Measurements from ENCODE around the gene LCAT.
"Not testable (repeated sequence)": the region's sequence is repeated elsewhere in the genome, so short reads cannot be mapped to it uniquely, and the experiment has no call there.

LCAT gene

DNA sequence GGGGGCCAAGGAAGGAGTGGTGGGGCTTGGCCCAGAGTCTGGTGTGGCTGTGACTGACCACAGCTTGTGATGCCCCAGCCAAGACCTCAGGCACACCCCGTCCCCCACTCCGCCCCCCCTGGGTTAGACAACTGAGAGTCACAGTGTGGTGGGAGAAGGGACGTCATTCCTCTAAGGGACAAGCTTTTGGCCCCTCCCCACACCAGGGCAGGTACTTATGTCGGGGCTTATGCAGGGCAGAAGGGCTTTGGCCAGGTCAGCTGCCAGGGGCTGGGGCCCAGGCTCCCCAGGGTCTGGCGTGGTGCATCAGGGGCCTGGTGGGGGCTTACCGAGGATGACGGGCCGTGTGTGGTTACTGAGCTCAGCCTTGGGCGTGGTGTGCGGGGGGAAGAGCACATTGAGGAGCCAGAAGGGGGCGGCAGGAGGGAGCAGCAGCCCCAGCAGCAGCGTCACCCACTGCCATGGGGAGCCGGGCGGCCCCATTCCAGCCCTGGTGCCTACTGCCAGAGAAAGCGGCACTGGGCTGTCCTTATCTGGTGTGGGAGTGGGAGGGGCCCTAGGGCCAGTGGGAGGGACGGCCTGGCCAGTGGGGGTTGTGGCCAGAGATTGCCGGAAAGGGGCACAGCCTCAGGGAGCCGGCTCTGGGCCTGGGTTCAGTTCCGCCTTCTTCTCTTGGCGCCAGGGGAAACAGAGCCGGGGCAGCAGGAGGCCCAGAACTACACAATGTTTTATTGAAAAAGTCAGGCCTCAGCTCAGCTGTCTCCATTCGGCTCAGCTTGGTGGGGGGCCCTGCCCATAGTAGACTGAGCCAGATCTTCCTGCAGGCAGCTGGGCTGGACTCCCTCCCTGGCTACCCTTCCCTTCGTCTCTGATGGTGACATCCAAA, at the start of gene LCAT:
TSS of gene LCAT (minus strand) at position 502 of the 886 bp plus-strand sequence. CDS start at position 483, 19 bp downstream.
- no peak for DNase-seq (ENCODE audit: low read depth)

GRCh38 chr16:67993207-67994039, 49.5 kb upstream of the LCAT start:
- DNase-seq (ENCODE audit: low read depth): peak; percentile 51

DNA sequence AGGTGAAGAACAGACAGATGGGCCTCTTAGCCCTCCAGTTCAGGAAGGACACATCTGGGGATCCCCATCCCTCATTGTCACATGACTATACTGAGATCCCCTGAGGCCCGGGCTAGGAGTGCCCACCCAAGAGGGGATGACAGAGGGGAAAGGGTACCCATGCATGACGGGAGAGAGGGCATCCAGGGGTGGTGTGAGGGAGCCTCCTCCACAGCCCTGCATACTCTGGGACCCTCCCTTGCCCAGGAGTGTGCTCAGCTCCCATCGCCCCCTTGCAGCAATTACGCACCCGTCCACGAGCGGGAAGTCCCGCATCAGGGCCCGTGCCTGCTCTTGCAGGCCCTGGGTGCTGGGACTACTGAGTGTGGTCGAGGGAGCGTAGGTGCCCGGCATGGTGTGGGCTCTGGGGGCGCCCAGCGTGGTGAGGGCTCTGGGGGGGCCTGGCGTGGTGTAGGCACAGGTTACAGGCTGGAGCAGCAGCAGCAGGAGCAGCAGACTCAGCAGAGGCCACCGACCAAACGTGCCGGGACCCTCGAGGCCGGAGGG, 48.8 kb upstream of the LCAT start:
- DNase-seq (ENCODE audit: low read depth): no peak

DNA sequence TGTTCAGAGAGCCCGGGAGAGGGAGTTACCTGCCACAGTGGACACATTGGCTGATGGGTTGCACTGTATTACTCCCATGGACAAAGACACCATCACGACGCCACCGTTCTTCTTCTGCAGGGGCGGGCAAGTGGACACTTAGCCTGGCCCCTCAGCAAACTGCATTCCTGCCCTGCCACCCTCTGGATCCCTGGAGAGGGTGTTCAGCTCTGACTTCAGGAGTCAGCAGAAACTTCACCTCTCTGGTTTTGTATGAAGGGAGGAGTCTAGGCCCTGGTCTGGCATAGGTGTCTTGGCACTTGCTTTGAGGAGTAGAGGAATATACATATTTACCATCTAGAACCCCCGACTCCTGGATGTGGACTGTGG, 46.1 kb upstream of the LCAT start:
- DNase-seq (ENCODE audit: low read depth): no peak

GRCh38 chr16:67989322-67990017, 45.5 kb upstream of the LCAT start:
- DNase-seq (ENCODE audit: low read depth): no peak

- no peak for DNase-seq (ENCODE audit: low read depth)
Measured at GRCh38 chr16:67988675-67989074, 44.8 kb upstream of the LCAT start.

DNA sequence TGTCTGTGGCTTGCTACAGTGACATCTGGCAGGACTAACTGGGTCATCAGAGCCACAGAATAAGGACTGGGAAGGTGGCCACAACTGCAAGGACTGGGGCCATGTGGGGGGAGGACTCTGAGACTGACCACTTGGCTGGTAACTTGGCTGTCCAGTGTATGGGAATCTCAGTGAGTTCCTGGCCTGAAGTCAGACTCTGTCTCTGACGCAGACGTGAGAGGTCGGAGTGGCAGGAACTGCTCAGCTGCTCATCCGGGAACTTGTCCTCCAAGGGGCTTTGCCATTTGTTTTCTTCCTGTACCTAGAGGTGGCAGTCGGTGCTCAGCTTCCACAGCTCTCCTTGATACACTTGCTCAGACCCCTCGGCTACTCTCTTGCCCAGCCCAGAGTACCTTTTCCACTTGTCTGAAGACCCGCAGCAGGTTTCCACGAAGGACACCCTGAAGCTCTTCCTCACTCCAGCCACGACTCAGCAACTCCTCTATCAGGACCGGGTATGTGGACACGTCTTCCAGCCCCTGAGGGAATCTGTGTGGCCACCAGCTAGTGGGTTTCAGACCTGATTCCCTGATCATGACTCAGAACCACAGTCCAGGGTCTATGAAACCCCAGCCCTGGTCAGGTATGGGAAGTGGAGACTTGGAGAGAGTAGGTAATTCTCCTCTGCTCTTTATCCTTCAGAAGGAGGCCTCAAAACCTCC, 43.7 kb upstream of the LCAT start:
- no peak for DNase-seq (ENCODE audit: low read depth)

DNA sequence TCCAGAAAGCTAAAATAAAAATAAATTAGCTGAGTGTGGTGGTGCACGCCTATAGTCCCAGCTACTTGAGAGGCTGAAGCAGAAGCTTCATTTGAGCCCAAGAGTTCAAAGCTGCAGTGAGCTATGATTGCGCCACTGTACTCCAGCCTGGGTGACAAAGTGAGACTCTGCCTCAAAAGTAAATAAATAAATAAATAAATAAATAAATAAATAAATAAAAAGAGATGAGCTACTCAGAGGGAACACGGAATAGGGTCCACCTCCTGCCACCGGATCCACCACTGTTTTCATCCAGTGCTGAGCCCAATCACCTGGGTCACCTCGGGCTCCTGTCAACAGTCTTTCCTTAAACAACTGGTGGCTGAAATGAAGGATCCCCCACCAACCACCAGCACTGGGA, 43.0 kb upstream of the LCAT start:
- DNase-seq (ENCODE audit: low read depth): no peak

DNA sequence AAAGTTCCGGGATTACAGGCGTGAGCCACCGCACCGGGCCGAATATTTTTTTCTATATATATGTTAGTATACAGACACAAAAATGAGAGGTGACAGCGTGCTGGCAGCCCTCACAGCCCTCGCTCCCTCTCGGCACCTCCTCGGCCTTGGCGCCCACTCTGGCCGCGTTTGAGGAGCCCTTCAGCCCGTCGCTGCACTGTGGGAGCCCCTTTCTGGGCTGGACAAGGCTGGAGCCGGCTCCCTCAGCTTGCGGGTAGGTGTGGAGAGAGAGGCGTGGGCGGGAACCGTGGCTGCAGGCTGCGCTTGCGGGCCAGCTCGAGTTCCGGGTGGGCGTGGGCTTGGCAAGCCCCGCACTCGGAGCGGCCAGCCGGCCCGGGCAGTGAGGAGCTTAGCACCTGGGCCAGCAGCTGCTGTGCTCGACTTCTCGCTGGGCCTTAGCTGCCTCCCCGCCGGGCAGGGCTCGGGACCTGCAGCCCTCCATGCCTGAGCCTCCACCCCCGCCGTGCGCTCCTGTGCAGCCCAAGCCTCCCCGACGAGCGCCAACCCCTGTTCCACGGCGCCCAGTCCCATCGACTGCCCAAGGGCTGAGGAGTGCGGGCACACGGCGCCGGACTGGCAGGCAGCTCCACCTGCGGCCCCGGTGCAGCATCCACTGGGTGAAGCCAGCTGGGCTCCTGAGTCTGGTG, 38.2 kb upstream of the LCAT start:
- no peak for DNase-seq (ENCODE audit: low read depth)

DNA sequence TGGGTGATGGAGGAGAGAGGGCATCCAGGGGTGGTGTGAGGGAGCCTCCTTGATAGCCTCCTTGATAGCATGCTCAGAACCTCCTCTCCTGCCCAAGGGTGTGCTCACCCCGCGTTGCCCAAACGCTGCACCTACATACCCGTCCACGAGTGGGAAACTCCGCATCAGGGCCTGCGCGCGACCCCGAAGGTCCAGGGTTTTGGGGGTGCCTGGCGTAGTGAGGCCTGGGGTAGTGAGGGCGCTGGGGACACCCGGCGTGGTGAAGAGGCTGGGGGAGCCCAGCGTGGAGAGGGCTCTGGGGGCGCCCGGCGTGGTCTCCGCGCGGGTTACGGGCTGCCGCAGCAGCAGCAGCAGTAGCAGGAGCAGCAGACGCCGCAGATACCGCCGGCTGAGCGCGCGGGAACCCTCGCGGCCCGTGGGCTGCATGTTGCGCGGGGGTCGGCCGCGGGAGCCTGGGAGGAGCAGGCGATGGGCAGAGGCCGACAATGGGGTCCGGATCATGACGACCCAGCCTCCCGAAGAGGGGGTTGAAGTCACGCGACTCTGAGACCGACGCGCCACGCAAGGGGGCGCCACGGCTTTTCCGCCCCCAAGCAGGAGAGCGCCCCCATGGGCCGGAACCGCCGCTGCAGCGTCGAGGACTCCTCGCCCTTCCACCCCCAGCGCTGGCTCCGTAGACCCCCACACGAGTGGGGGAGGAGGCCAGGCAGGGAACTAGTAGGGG, 36.2 kb upstream of the LCAT start, which contains the start of gene DPEP3:
TSS of gene DPEP3 (minus strand) at position 545 of the 724 bp plus-strand sequence. CDS start at position 426, 119 bp downstream.
- no peak for DNase-seq (ENCODE audit: low read depth)

DNA sequence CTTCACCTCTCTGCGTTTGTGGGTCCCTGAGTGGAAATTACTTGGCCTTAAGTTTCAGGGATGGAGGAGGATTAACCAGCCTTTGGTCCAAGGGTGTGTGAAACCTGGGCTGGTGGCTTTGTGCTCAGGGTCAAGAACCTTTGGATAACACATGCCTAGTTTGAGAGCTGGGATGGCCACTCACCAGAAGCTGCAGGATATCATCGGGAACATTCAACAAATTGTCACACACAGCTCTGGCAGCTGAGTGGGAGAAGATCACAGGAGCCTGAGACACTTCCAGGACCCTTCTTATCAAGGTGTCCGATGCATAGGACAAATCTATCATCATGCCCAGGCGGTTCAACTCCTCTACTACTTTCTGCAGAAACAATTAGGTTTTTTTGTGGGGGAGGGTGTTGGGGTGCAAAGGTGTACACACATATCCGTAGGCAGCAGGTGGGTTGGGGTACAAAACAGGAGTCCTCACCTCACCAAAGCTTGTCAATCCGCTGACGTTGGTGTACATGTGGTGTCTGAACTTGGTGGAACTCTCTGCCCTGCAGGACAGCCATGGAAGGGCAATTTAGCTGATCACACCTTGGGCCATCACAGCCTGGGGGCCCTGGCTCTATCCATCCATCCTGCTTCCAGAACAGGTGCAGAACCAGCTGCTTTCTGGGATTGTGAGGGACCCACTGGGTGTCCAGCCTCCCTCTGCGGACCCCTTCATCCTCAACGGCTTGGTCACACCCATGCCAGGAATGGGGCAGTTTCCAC, 33.7 kb upstream of the LCAT start:
- no peak for DNase-seq (ENCODE audit: low read depth)

DNA sequence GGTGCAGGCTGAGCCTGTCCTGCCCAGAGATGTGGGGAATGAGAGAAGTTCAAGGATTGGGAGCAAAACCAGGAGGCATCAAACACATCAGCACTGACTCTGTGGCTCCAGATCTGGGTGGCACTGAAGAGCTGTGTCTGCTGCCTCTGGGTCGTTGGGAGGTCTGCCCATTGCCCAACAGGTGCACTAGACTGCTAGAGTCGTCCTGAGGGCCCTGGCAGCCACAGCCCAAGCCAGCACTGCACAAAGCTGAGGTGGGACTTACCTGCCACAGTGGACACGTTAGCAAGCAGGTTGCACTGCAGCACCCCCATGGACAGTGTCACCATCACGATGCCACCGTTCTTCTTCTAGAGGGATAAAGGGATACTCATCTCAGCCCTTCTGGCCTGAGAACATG, 33.1 kb upstream of the LCAT start:
- DNase-seq (ENCODE audit: low read depth): no peak

GRCh38 chr16:67976205-67976604, 32.3 kb upstream of the LCAT start:
- DNase-seq (ENCODE audit: low read depth): no peak

DNA sequence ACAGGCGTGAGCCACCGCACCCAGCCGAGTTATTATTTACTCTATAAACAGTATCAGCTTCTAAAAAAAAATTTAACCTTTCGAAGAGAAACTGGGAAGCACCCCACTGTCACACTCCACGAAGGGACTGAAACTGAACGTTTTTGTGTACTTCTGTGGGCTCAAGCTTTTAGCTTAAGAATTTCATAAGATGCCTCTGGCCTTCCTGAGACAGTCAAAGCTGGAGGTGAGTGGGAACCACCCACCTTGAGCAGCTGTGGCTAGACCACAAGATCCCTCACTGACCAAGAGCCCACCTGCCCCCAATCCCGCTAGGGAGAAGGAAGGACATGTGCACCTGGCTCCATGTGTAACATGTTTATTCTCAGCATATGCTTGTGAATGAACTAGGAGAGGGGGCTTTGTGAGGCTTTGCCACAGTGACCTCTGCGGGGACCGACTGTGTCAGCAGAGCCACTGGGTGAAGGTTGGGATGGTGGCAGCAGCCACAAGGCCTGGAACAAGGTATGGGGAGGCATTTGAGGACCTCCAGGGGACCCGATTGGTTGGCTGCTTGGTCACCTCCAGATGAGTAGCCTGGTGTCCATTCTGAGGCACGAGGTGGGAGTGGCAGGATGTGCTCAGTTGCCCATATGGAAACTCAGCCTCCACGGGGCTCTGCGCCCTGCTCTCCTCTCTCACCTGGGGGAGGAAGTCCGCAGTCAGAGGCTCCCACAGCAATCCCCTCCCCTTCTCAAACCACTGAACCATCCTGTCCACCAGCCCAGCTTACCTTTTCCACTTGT, 31.6 kb upstream of the LCAT start:
- no peak for DNase-seq (ENCODE audit: low read depth)

DNA sequence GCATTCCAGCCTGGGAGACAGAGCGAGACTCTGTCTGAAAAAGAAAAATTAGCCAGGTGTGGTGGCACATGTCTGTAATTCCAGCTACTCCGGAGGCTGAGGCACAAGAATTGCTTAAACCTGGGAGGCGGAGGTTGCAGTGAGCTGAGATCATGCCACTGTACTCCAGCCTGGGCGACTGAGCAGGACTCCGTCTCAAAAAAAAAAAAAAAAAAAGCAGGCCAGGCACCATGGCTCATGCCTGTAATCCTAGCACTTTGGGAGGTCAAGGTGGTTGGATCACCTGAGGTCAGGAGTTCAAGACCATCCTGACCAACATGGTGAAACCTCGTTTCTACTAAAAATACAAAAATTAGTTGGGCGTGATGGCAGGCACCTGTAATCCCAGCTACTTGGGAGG, 28.4 kb upstream of the LCAT start:
- DNase-seq (ENCODE audit: low read depth): not testable (repeated sequence)

DNA sequence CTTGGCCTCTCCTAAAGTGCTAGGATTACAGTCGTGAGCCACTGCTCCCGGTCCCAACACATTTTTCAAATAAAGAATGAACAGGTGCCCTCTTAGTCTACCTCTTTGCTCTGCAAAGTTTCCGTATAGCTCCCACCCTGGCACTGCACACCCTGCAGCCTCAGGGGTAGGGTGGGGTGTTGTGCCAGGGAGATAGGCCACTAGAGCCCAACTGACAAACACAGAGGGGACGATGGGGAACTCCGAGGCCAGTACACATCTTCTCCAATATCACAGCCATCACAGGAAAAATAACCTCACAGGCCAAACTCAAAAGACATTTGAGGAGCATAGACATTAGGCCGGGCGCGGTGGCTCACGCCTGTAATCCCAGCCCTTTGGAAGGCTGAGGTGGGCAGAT, 27.2 kb upstream of the LCAT start:
- DNase-seq (ENCODE audit: low read depth): no peak

- DNase-seq (ENCODE audit: low read depth): peak; percentile 34
Measured at GRCh38 chr16:67969254-67970039, 25.5 kb upstream of the LCAT start.
